ENCODE results near the gene PPP4R3B. TPM values are rescaled to one million over a fixed set of nuclear protein-coding genes. Genes with fewer than 3 reads are reported as not detected.
A peak's percentile ranks its signal among the peaks of the same experiment; 100 is the strongest.

Gene PPP4R3B
- total RNA-seq, 1 experiment from 2014 or later = 40.8 TPM

- H3K4me3 ChIP-seq (replicated peaks in 1 of 2; ENCODE audit: low read depth in 1 of 2, low read length in 2 of 2) = no peak overlapping the region
- no peaks in the 10 kb centered on the region for H3K9me3 ChIP-seq (ENCODE audit: control insufficient read depth in 1 of 2, insufficient read depth in 1 of 2, low read depth in 1 of 2, low read length in 2 of 2)
- POLR2A ChIA-PET = no interaction called here
- no peaks in the 10 kb centered on the region for H3K36me3 ChIP-seq (ENCODE audit: control insufficient read depth in 1 of 2, insufficient read depth in 2 of 2, low read length in 2 of 2)
- no peak overlapping the region for H2AFZ ChIP-seq (ENCODE audit: low read depth, low read length, poor library complexity, severe bottlenecking)
- intact Hi-C loops (cut with micrococcal nuclease) = no loop called here
- BruUV-seq (replicated peaks) = no TSS peak
- no peak overlapping the region for H3K27ac ChIP-seq (ENCODE audit: low read depth, low read length)
- RAD21 ChIA-PET (ENCODE audit: low non-redundant PET in 1 of 2, low total read pairs in 2 of 2, uncharacterized antibody in 2 of 2, unreplicated experiment in 2 of 2) = no interaction called here
- no peak for TF ChIP-seq ATF3 (IDR thresholded peaks at IDR 0.05)
- no peak for TF ChIP-seq ZNF274 (IDR thresholded peaks at IDR 0.05; ENCODE audit: low read depth, low read length)
- no peak for TF ChIP-seq JUND (IDR thresholded peaks at IDR 0.05)
- no peak for TF ChIP-seq ELF1 (IDR thresholded peaks at IDR 0.05; ENCODE audit: borderline replicate concordance, low read depth)
- peaks cover 24% of the 10 kb centered on the region for H3K79me2 ChIP-seq (ENCODE audit: insufficient read depth, low read length)
- no peak overlapping the region for H3K9ac ChIP-seq (ENCODE audit: low read length)
- no peak overlapping the region for H3K4me2 ChIP-seq (ENCODE audit: low read length)
- no peaks in the 10 kb centered on the region for H4K20me1 ChIP-seq (ENCODE audit: insufficient read depth)
- DNase-seq (ENCODE audit: low read depth, low spot score) = no peak
- CTCF ChIA-PET = no interaction called here
- no peaks in the 10 kb centered on the region for H3K27me3 ChIP-seq (ENCODE audit: insufficient read depth, low read length)
- ATAC-seq = no peak
- peaks cover 4 to 5% of the 10 kb centered on the region in 2 experiments for H3K4me1 ChIP-seq (ENCODE audit: control insufficient read depth in 1 of 2, insufficient read depth in 2 of 2, low read length in 2 of 2)
- H3K9me2 ChIP-seq (ENCODE audit: insufficient read depth) = no peaks in the 10 kb centered on the region
Observed at GRCh38 chr2:55621802-55622201, 4.4 kb upstream of the PPP4R3B start.

GRCh38 chr2:55620123-55620779, 2.8 kb upstream of the PPP4R3B start:
- no peak overlapping the region for H3K4me3 ChIP-seq (replicated peaks in 1 of 2; ENCODE audit: low read depth in 1 of 2, low read length in 2 of 2)

More at GRCh38 chr2:55620123-55620779, 2.8 kb upstream of the PPP4R3B start:
- ChIA-PET POLR2A (no interaction called here), RAD21 (ENCODE audit: low non-redundant PET in 1 of 2, low total read pairs in 2 of 2, uncharacterized antibody in 2 of 2, unreplicated experiment in 2 of 2) (no interaction called here), CTCF (interaction anchor here (0.9 kb wide), 1 partner anchor 19 kb away, joined by 3 read pairs; no protein-coding TSS in a partner anchor)
- no peaks in the 10 kb centered on the region for H4K20me1 ChIP-seq (ENCODE audit: insufficient read depth)
- H3K27ac ChIP-seq (ENCODE audit: low read depth, low read length) = no peak overlapping the region
- no peaks in the 10 kb centered on the region for H3K9me2 ChIP-seq (ENCODE audit: insufficient read depth)
- intact Hi-C loops (cut with micrococcal nuclease) = no loop called here
- H3K4me1 ChIP-seq (ENCODE audit: control insufficient read depth in 1 of 2, insufficient read depth in 2 of 2, low read length in 2 of 2) = peaks cover 5 to 8% of the 10 kb centered on the region in 2 experiments
- H3K9me3 ChIP-seq (ENCODE audit: control insufficient read depth in 1 of 2, insufficient read depth in 1 of 2, low read depth in 1 of 2, low read length in 2 of 2) = no peaks in the 10 kb centered on the region
- TF ChIP-seq FOSL1 (IDR thresholded peaks at IDR 0.05; ENCODE audit: low read depth) = no peak
- TF ChIP-seq RAD21 (IDR thresholded peaks at IDR 0.05; ENCODE audit: low read depth) = peak; percentile 41
- TF ChIP-seq SRF (IDR thresholded peaks at IDR 0.05; ENCODE audit: low read depth) = no peak
- no peak for TF ChIP-seq MAX (IDR thresholded peaks at IDR 0.05)
- TF ChIP-seq POLR2AphosphoS5 (IDR thresholded peaks at IDR 0.05; ENCODE audit: low read depth, low read length) = no peak
- no peak for TF ChIP-seq YY1 (IDR thresholded peaks at IDR 0.05; ENCODE audit: extremely low read depth, insufficient replicate concordance, low read depth, low read length)
- TF ChIP-seq TCF7L2 (IDR thresholded peaks at IDR 0.05; ENCODE audit: borderline replicate concordance, extremely low read depth, insufficient read depth, insufficient read length) = no peak
- TF ChIP-seq POLR2A (IDR thresholded peaks at IDR 0.05; ENCODE audit: borderline replicate concordance, extremely low read depth, insufficient read depth, insufficient read length) = no peak
- TF ChIP-seq ATF3 (IDR thresholded peaks at IDR 0.05) = no peak
- no peak for TF ChIP-seq CBX3 (IDR thresholded peaks at IDR 0.05; ENCODE audit: low read depth)
- no peak for TF ChIP-seq EGR1 (IDR thresholded peaks at IDR 0.05; ENCODE audit: low read depth)
- TF ChIP-seq CTCF (IDR thresholded peaks at IDR 0.05 in 2 of 3, conservative IDR thresholded peaks at IDR 0.05 in 1 of 3; ENCODE audit: borderline replicate concordance in 1 of 3, insufficient read depth in 1 of 3, low read depth in 2 of 3, low read length in 2 of 3) = peak in 2 of 3 experiments; percentile 67 to 70; a peak in 4 of 6 replicates
- no peak for TF ChIP-seq EZH2phosphoT487 (IDR thresholded peaks at IDR 0.05; ENCODE audit: borderline replicate concordance)
- no peak for TF ChIP-seq ZFX (IDR thresholded peaks at IDR 0.05)
- no peak overlapping the region for H2AFZ ChIP-seq (ENCODE audit: low read depth, low read length, poor library complexity, severe bottlenecking)
- peak; percentile 33 for ATAC-seq
- H3K9ac ChIP-seq (ENCODE audit: low read length) = no peak overlapping the region
- peak overlapping the region; percentile 5; the same call in 1 of the 2 replicates for H3K4me2 ChIP-seq (ENCODE audit: low read length)
- H3K27me3 ChIP-seq (ENCODE audit: insufficient read depth, low read length) = no peaks in the 10 kb centered on the region
- BruUV-seq (replicated peaks) = no TSS peak
- DNase-seq (ENCODE audit: low read depth, low spot score) = no peak
- no peaks in the 10 kb centered on the region for H3K36me3 ChIP-seq (ENCODE audit: control insufficient read depth in 1 of 2, insufficient read depth in 2 of 2, low read length in 2 of 2)
- peaks cover 40% of the 10 kb centered on the region for H3K79me2 ChIP-seq (ENCODE audit: insufficient read depth, low read length)

Measured in HCT116 (cell line).